Measurements from ENCODE around the gene LRMDA.

DNA sequence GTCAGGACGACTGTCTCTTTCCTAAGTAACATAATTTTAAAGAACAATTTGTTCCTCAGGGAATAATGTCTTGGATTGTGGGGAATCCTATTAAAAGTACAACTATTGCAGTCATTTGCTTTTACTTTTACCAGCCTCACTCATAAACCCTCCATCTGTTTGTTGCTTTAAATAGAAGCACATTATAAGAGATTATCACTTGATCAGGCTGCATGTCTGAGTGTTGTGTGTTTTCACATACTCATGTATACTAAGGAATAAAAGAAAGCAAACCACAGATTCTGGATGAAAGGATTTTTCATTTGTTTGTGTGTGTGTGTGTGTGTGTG lies 1128.4 kb downstream of the LRMDA start:
- TF ChIP-seq, protein P1, sequence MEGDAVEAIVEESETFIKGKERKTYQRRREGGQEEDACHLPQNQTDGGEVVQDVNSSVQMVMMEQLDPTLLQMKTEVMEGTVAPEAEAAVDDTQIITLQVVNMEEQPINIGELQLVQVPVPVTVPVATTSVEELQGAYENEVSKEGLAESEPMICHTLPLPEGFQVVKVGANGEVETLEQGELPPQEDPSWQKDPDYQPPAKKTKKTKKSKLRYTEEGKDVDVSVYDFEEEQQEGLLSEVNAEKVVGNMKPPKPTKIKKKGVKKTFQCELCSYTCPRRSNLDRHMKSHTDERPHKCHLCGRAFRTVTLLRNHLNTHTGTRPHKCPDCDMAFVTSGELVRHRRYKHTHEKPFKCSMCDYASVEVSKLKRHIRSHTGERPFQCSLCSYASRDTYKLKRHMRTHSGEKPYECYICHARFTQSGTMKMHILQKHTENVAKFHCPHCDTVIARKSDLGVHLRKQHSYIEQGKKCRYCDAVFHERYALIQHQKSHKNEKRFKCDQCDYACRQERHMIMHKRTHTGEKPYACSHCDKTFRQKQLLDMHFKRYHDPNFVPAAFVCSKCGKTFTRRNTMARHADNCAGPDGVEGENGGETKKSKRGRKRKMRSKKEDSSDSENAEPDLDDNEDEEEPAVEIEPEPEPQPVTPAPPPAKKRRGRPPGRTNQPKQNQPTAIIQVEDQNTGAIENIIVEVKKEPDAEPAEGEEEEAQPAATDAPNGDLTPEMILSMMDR (IDR thresholded peaks at IDR 0.05): no peak
- no peak for TF ChIP-seq POLR2A (IDR thresholded peaks at IDR 0.05)

Measured in adrenal gland (tissue), 5 donors.